Esophagus squamous epithelium (tissue), 4 donors: Measurements from ENCODE around the gene ASTN2.

Experiments used
- POLR2A ChIP-seq, 4 donors: fragments of 450-650 bp; IDR thresholded peaks; one replicate each; pipeline ENCODE4 v1.6.1; 2017; ENCODE audit warnings: antibody characterized with exemption in 4 of 4, mild to moderate bottlenecking in 4 of 4, moderate library complexity in 3 of 4
- TF ChIP-seq, protein P1 (sequence below), 6 experiments: fragments of 450-650 bp in 4 of 6; fragments of 200-600 bp in 2 of 6; sonication (generic) in 2 of 6; IDR thresholded peaks; one replicate each; pipeline ENCODE4 v1.5.1; 2016 to 2019; ENCODE audit warnings: antibody characterized with exemption in 6 of 6, mild to moderate bottlenecking in 4 of 6, moderate library complexity in 4 of 6

DNA sequence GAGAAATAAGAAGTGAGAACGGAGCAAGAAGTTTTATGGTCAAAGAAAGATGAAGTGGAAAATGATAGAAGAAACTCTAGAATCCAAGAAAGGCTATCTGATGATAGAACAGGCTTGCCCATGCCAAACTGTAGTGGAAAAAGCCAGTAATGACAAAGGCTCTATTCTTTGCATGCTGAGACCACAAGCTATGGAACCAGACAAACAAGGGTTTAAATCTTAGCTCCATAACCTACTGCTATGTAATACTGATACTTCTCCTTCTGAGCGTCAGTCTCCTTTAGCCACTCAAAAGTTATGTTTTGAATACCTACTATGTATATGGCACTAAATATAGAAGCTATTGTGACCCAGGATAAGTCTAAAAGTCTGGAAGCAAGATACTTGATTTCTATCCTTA is 778.9 kb downstream of the ASTN2 start:
- TF ChIP-seq POLR2A (IDR thresholded peaks at IDR 0.05) = no peak
- TF ChIP-seq, protein P1, sequence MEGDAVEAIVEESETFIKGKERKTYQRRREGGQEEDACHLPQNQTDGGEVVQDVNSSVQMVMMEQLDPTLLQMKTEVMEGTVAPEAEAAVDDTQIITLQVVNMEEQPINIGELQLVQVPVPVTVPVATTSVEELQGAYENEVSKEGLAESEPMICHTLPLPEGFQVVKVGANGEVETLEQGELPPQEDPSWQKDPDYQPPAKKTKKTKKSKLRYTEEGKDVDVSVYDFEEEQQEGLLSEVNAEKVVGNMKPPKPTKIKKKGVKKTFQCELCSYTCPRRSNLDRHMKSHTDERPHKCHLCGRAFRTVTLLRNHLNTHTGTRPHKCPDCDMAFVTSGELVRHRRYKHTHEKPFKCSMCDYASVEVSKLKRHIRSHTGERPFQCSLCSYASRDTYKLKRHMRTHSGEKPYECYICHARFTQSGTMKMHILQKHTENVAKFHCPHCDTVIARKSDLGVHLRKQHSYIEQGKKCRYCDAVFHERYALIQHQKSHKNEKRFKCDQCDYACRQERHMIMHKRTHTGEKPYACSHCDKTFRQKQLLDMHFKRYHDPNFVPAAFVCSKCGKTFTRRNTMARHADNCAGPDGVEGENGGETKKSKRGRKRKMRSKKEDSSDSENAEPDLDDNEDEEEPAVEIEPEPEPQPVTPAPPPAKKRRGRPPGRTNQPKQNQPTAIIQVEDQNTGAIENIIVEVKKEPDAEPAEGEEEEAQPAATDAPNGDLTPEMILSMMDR (IDR thresholded peaks at IDR 0.05) = no peak
